Activated gamma-delta T cell (primary cell): ENCODE results near the gene FAM53B.

ENCODE experiments used
- DNase-seq: peaks from one replicate; lab custom pipeline; 2025; lab: John Stamatoyannopoulos, UW

The FAM53B gene

DNA sequence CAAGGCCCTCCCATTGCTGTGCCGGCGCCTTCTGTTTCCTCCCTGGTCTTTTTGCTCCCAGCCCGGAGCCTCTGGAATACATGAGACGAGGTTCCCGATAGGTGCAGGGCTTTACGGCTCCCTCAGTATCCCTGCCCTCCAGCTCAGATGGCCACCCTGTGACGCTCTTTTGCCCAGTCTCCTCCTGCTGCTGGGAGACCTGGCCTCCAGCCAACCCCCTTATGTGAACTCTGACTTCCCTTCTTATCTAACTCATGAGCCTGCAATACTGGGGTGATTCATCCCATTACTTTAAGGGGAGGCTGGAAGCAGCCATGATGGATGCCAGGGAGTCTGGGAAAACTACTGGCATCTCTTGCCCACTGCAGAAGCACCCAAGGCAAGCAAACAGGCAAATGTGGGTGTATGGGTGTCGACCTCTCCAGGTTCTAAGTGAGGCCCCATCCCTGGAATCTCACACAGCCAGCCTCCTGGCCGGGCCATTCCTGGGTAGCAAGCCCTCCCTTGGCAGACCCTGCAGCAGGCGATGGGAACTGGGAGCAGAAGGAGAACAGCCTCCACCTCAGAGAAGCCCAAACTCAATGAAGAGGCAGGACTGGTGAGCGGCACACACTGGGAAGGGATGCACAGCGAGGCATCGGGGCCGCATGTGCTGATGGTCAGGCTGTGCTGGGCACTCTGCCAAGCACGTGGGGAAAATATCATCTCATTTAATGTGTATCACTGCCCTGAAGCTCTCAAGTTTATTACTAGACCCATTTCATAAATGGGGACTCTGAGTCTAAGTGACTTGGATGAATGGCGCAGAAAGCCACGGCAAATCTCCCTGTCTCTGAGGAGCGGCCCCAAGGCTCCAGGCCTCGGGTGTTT is 97.5 kb downstream of the FAM53B start:
- no peak for DNase-seq

DNA sequence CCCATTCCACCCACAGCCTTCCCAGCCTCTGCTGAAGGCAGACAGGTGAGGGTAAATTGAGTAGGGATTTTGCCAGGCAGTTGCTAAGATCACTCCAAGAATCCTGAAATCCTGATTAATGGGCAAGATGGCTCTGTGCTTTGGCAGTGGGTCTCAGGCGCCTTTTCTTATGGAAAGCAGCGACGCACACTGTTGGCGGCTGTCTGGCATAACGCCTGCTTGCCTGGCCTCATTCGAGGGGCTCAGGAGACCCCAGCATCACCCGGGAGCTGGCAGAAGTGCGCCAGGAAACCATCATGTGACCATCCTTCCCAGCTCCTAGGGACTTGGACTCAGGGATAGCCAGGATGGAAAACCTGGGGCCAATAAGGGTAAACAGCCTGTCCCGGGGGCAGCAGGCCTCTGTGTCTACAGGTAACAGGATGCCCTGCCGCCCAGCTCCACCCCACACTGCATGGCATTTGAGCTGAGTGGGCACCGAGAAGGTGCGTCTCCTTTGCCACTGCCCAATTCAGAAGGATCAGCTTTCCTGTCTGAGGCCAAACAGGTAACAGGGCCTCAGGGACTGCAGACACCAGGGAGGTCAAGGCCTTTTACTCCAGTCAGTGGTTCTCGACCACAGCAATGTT is 98.6 kb downstream of the FAM53B start:
- DNase-seq, result no peak

DNA sequence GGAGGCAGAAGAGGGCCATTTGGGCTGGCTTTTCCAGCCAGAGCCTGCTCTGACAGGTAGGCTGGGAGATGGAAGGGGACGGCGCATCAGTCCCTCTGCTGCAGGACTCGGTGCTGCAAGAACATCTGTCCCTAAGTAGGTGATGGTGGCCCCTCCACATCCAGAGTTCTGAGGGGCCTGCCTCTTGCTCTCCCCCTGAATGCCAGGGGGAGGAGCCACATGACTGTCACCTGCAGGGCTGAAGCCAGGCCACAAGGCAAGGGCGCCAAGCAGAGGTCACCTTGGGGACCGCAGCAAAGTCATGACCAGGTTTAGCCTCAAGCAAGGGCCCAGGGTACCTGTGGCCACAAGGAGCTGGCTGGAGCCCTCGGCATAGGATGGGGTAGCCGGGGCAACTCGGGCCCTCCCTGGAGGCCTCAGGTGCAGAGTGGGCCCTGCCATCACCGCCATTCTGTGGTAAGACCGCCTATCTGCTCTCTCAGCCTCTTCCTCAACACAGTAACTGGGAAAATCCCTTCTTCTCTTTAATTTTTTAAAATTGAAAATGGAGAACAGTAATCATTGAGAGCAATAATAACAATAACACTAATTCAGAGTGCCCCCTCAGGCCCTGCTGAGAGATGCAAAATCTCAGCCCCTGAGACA is 99.3 kb downstream of the FAM53B start:
- DNase-seq, result no peak

- no peak for DNase-seq
Measured at GRCh38 chr10:124644236-124644635, 99.9 kb downstream of the FAM53B start.

GRCh38 chr10:124643330-124644009 is 100.7 kb downstream of the FAM53B start:
- DNase-seq, result no peak

GRCh38 chr10:124642088-124642710 is 102.0 kb downstream of the FAM53B start:
- DNase-seq, result no peak

GRCh38 chr10:124641282-124642087 is 102.7 kb downstream of the FAM53B start:
- DNase-seq, result no peak

DNA sequence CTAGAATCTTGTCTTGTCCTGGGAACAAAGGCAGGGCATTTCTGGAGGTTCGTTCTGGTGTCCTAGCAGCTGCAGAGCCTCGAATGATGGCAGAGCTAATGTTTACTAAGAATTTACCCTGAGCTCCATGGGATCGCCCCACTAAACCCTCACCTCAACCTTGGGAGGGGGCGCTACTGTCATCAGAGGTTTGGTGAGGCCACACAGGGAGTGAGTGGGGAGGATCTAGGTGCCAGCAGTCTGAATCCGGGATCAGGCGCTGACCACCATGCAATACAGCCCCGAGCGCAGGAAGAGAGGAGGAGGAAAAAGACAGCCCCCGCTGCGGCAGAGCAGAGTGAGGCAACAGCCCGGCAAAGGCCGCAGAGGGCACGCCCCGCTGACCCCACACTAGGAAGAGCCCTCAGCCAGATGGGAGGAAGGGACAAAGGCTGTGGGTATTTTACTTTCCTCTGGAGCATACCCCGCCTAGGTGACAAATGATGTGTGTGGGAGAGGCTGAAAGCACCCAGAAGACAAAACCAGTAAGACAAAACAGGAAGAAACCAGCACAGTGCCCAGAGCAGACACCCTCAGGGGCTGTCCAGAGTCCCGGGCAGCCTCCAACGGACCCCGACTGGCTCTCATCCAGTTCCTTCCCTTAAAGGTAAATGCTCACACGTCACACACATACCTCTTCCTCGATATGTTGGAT is 103.5 kb downstream of the FAM53B start:
- DNase-seq, result no peak

DNA sequence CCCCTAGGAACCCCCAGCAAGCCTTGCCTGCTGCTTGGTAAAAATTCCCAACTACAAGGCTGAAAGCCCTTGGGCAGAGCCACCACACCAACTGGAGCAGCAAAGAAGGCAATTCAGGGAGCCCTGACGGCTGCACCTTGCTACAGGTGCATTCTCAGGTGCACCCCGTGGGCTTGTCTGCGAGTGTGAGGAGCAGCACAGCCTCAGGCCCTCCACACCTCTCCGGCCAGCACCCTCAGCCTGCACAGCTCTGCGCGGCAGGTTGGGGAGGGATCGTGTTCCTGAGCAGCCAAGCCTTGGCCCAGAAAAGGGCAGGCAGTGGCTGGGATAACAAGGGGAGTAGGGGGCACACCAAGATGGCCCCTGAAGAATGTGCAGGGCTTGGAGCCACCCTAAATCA is 104.1 kb downstream of the FAM53B start:
- DNase-seq, result no peak

GRCh38 chr10:124639646-124640045 is 104.5 kb downstream of the FAM53B start:
- DNase-seq, result no peak

DNA sequence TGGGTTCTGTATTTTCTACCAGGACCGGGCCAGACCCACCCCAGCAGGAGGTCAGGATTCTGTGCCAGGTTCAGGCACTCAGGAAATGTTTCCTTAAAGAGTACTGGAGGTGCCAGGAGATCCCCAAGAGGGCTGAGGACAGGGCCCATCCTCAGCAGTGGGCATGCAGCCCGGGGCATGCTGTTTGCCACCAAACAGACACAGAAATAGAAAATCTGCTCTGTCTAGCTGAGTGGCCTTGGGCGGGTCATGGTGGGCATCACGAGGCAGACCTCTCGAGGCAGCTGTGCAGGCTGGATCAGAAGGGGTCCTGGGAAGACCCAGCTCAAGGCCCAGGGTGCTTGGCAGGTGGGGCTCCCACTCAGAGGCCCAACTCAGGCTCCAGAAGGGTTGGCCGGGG is 105.0 kb downstream of the FAM53B start:
- no peak for DNase-seq

DNA sequence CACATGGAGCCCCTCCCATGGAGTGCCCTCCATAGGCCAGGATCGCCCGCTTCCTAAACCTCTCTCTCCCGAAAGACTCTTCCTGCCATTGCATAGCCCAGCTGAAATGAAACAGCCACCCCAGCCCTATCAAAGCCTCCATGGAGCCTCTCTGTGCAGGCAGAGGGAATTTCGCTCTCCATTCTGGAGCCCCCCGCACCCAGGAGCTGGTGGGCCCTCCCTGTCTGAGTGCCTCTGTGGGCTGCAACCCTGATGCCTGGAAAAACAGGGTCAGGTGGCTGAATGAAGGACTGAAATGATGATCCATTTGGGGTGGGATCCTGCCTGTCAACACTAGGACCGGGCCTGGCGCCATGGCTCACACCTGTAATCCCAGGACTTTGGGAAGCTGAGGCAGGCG is 106.4 kb downstream of the FAM53B start:
- DNase-seq, result no peak

- no peak for DNase-seq
Measured at GRCh38 chr10:124637091-124637700, 107.0 kb downstream of the FAM53B start.

- peak; percentile 25 for DNase-seq
Measured at GRCh38 chr10:124636271-124636995, 107.7 kb downstream of the FAM53B start.

DNA sequence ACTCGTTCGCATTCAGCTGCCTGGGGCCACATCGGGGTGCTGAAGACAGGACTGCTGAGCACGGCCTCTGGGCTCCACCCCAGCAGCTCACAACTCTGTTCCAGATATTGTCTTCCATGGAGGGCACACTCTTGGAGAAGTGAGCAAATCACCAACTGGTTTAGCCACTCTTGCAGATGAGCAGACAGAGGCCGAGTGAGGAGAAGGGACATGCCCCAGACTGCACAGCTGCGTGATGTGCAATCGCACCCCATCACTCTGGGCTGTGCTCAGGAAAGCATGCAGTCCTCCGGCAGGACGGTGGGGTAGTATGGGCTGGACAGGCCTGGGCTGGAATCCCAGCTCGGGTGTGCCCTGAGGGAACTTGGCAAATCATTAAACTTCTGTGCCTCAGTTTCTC is 111.6 kb downstream of the FAM53B start:
- no peak for DNase-seq

GRCh38 chr10:124632064-124632531 is 112.1 kb downstream of the FAM53B start:
- no peak for DNase-seq

DNA sequence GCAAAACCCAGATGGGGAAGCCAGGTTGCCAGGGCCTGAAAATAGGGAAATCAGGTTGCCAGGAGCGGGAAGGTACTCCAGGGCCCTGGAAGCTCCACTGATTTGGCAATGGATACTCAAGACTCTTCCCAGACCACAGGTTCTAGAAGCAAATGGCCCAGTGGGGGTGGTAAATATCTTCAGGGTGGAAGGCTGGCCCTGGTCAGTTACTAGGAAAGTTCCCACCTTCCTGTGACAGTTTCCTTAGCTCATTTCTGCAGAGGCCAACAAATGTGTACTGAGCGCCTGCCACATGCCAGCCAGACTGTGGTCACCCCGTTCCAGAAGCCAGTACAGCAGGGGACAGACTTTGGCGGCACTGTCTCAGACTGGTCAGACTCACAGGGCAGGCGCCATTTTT is 113.6 kb downstream of the FAM53B start:
- DNase-seq, result no peak

GRCh38 chr10:124629842-124630241 is 114.3 kb downstream of the FAM53B start:
- no peak for DNase-seq

DNA sequence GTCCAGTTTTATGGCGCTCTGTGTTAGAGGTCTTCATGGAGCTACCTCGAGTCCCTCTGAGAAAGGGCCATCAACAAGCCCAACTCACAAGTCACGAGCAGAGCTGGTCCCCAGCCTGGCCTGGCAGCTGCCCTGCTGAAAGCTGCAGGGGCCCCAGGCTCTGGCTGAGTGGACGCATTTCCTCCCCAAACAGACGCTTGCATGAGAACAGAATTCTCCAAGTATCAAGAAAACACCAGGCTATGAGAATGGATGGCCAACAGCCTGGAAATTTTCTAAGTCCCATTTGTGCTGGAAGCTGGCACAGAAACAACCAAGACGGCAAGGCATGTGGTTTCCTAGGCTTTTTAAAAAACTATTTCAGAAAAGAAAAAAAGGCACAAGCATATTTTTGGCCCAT is 114.8 kb downstream of the FAM53B start:
- DNase-seq, result no peak
